Activated CD8-positive, alpha-beta T cell treated with anti-CD3 and anti-CD28 coated beads for 36 hours (primary cell): ENCODE data around the gene KCTD12. TPM values are rescaled to one million over a fixed set of nuclear protein-coding genes. Genes with fewer than 3 reads are reported as not detected.

Source experiments
- ATAC-seq: fragments of 200-7000 bp; cut with Tn5 transposase; one replicate; pipeline ENCODE4 v1.10.0; 2021; ENCODE audit warnings: mild to moderate bottlenecking, moderate library complexity
- CTCF ChIA-PET: fragments of 350-600 bp; sonication (Branson Sonifier 250); formaldehyde crosslinking; loops from one replicate; lab custom pipeline; 2021; ENCODE audit warnings: antibody characterized with exemption; lab: Charles Lee
- POLR2A ChIA-PET: fragments of 350-600 bp; sonication (Branson Sonifier 250); formaldehyde crosslinking; loops from one replicate; lab custom pipeline; 2021; ENCODE audit warnings: antibody characterized with exemption; lab: Charles Lee
- DNase-seq: peaks from one replicate; pipeline ENCODE4 v3.0.0-alpha.2; 2020
- H3K27ac Mint-ChIP-seq: one replicate; pipeline ENCODE4 v1.8.0; 2021; ENCODE audit warnings: mild to moderate bottlenecking, mixed read lengths
- H3K27me3 Mint-ChIP-seq: one replicate; pipeline ENCODE4 v1.8.0; 2021; ENCODE audit warnings: mixed read lengths
- H3K36me3 Mint-ChIP-seq: one replicate; pipeline ENCODE4 v1.8.0; 2021; ENCODE audit warnings: low read depth, mixed read lengths
- H3K4me1 Mint-ChIP-seq: one replicate; pipeline ENCODE4 v1.8.0; 2021; ENCODE audit warnings: low read depth, mixed read lengths
- H3K4me3 Mint-ChIP-seq: one replicate; pipeline ENCODE4 v1.8.0; 2021; ENCODE audit warnings: mild to moderate bottlenecking, moderate library complexity, mixed read lengths
- H3K9me3 Mint-ChIP-seq: one replicate; pipeline ENCODE4 v1.8.0; 2021; ENCODE audit warnings: mixed read lengths
- intact Hi-C: fragments of 100-400 bp; cut with micrococcal nuclease; formaldehyde crosslinking; loops from one replicate; pipeline ENCODE4 v1.10.0; 2022
- total RNA-seq, 2 experiments: library from RNA; stranded (reverse); gene quantifications; one replicate each; pipeline ENCODE4 v1.2.3, GENCODE V29; 2021
- TF ChIP-seq, protein P1 (sequence below): fragments of 200-600 bp; IDR thresholded peaks from one replicate; pipeline ENCODE4 v1.8.0; 2022; ENCODE audit warnings: antibody characterized with exemption, mild to moderate bottlenecking

KCTD12 gene
- total RNA-seq, 2 experiments from 2014 or later, result 14.3 to 14.8 TPM

DNA sequence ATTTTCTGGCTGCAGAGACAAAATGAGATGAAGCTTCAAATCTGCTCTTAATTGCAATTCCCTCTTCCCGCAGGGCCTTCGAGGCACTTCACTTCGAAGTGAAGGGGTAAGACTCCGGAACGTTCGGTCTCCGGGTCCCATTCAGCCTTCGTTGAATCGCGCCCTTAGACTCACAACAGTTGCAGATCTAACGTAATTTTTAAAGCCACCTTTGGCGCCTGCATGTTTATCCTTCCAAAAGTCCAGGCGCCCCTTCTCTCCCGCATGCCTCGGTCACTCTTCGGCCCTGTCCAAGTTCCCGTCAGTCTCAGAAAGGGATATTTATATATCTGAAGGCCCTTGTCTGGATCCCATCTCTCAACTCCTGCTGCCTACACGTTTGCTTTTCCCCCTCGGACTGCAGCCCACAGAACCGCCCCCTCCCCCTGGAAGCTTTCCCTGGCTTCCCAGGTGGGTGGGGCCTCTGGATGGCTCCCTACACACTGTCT lies 915 bp upstream of the KCTD12 start:
- H3K27me3 Mint-ChIP-seq, result peaks cover 19% of the 10 kb centered on the region
- no peak for ATAC-seq
- H3K9me3 Mint-ChIP-seq, result no peaks in the 10 kb centered on the region
- ChIA-PET CTCF (interaction anchor here (1.0 to 1.4 kb wide), 5 partner anchors 8 to 94 kb away, joined by 3 to 6 read pairs (median 4); no protein-coding TSS in a partner anchor), POLR2A (interaction anchor here (0.6 to 1.6 kb wide), 2 partner anchors 11 to 66 kb away, joined by 3 to 6 read pairs; no protein-coding TSS in a partner anchor)
- no peak overlapping the region for H3K27ac Mint-ChIP-seq
- no peak for DNase-seq
- TF ChIP-seq, protein P1, sequence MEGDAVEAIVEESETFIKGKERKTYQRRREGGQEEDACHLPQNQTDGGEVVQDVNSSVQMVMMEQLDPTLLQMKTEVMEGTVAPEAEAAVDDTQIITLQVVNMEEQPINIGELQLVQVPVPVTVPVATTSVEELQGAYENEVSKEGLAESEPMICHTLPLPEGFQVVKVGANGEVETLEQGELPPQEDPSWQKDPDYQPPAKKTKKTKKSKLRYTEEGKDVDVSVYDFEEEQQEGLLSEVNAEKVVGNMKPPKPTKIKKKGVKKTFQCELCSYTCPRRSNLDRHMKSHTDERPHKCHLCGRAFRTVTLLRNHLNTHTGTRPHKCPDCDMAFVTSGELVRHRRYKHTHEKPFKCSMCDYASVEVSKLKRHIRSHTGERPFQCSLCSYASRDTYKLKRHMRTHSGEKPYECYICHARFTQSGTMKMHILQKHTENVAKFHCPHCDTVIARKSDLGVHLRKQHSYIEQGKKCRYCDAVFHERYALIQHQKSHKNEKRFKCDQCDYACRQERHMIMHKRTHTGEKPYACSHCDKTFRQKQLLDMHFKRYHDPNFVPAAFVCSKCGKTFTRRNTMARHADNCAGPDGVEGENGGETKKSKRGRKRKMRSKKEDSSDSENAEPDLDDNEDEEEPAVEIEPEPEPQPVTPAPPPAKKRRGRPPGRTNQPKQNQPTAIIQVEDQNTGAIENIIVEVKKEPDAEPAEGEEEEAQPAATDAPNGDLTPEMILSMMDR, result no peak
- H3K4me1 Mint-ChIP-seq, result peaks cover 14% of the 10 kb centered on the region
- peak overlapping the region; percentile 72 for H3K4me3 Mint-ChIP-seq
- intact Hi-C loops, result loop anchor here (5.0 kb wide), 1 partner anchor 100 kb away; no protein-coding TSS in a partner anchor
- H3K36me3 Mint-ChIP-seq, result peaks cover 7% of the 10 kb centered on the region

DNA sequence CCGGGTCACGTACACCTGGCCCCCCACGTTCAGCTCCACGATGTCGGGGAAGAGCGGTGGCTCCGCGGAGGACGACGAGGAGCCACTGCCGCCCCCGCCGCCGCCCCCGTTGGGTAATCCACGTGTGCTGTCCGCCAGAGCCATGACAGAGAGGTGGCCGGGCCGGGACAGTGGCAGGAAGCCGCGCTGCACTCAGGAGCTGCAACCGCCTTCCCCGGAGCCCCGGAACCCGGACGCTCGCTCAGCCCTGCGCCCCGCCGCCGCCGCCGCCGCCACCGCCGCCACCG lies 257 bp downstream of the KCTD12 start:
- TF ChIP-seq, protein P1, result no peak
- Mint-ChIP-seq H3K4me3 (peak overlapping the region; percentile 72), H3K36me3 (peaks cover 9% of the 10 kb centered on the region), H3K27ac (peak overlapping the region; percentile 40), H3K27me3 (peaks cover 19% of the 10 kb centered on the region), H3K4me1 (peaks cover 19% of the 10 kb centered on the region), H3K9me3 (no peaks in the 10 kb centered on the region)
- intact Hi-C loops, result loop anchor here (5.0 kb wide), 1 partner anchor 101 kb away; no protein-coding TSS in a partner anchor
- DNase-seq (peak; percentile 49), ATAC-seq (no peak)
- ChIA-PET POLR2A (interaction anchor here (0.7 to 1.8 kb wide), 15 partner anchors 9 to 180 kb away, joined by 3 to 7 read pairs (median 3); no protein-coding TSS in a partner anchor), CTCF (interaction anchor here (0.7 to 3.8 kb wide), 15 partner anchors 9 to 217 kb away, joined by 3 to 28 read pairs (median 5); no protein-coding TSS in a partner anchor)

DNA sequence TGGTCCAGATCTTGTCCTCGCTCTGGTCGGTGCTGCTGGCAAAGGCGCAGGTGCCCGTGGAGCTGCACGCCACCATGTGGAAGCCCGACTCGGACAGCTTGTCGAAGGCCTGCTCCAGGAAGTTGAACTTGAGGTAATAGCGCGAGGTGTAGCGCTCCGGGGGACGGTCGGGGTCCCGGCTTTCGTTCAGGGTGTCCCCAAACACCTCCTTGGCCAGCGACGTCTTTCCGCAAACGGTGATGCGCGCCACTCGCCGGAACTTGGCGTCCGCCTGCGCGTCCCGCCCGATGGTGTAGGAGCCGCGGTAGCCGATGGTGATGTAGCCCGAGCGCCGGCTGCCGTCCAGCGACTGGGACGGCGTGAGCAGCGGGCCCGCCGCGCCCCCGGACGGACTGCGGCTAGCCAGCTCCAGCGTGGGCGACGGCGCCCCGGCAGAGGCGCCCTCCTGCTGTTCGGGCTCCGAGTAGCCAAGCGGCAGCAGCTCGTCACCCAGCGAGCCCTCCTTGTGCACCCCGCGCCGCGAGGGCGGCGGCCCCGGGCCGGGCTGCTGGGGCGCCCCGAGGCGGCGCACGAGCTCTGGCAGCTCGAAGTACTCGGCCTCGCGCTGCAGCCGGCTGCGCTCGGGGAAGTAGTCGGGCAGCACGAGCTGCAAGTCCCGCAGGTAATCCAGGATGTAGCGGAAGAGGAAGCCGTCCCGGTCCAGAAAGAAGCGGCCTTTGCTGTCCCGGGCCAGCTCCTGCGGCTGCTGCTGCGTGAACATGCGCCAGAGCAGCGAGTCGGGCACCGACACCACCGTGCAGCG lies 801 bp downstream of the KCTD12 start:
- TF ChIP-seq, protein P1, result no peak
- peak overlapping the region; percentile 86 for H3K27ac Mint-ChIP-seq
- H3K36me3 Mint-ChIP-seq, result peaks cover 9% of the 10 kb centered on the region
- POLR2A ChIA-PET, result interaction anchor here (0.6 to 1.8 kb wide), 16 partner anchors 9 to 179 kb away, joined by 3 to 7 read pairs (median 3); no protein-coding TSS in a partner anchor
- peaks cover 19% of the 10 kb centered on the region for H3K27me3 Mint-ChIP-seq
- no peaks in the 10 kb centered on the region for H3K9me3 Mint-ChIP-seq
- H3K4me1 Mint-ChIP-seq, result peaks cover 22% of the 10 kb centered on the region
- CTCF ChIA-PET, result interaction anchor here (0.6 to 3.8 kb wide), 21 partner anchors 9 to 1253 kb away, joined by 3 to 28 read pairs (median 4); no protein-coding TSS in a partner anchor
- ATAC-seq, result peak; percentile 56
- H3K4me3 Mint-ChIP-seq, result peak overlapping the region; percentile 89
- peak; percentile 66 for DNase-seq
- intact Hi-C loops, result loop anchor here (5.0 kb wide), 1 partner anchor 102 kb away; no protein-coding TSS in a partner anchor

DNA sequence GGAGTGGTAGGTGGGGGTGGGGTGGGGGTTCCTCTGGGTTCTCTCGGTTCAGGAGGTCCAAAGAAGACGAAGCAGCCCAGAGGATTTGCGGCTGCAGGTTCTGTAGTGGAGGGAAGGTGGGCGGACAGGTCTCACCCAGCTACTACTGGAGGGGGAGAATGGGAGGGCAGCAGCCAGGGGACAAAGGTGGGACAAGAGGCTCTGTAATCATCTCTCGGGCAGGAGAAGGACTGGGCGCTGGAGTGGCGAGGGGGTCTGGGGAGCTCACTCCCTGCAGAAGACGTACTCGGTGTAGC lies 1.4 kb downstream of the KCTD12 start:
- H3K27ac Mint-ChIP-seq, result peak overlapping the region; percentile 86
- H3K4me1 Mint-ChIP-seq, result peaks cover 26% of the 10 kb centered on the region
- CTCF ChIA-PET, result interaction anchor here (0.7 to 3.8 kb wide), 15 partner anchors 9 to 216 kb away, joined by 3 to 28 read pairs (median 4); no protein-coding TSS in a partner anchor
- no peak for ATAC-seq
- TF ChIP-seq, protein P1, result no peak
- H3K9me3 Mint-ChIP-seq, result no peaks in the 10 kb centered on the region
- peaks cover 18% of the 10 kb centered on the region for H3K27me3 Mint-ChIP-seq
- POLR2A ChIA-PET, result interaction anchor here (0.6 to 1.8 kb wide), 7 partner anchors 15 to 133 kb away, joined by 3 to 7 read pairs (median 4); no protein-coding TSS in a partner anchor
- peak overlapping the region; percentile 89 for H3K4me3 Mint-ChIP-seq
- peaks cover 9% of the 10 kb centered on the region for H3K36me3 Mint-ChIP-seq
- intact Hi-C loops, result loop anchor here (5.0 kb wide), 1 partner anchor 102 kb away; no protein-coding TSS in a partner anchor
- no peak for DNase-seq
